Tibial nerve (tissue), 4 donors: ENCODE results near the gene ATF2. TPM values are rescaled to one million over a fixed set of nuclear protein-coding genes. Genes with fewer than 3 reads are reported as not detected.

ENCODE experiments used
- DNase-seq, 2 donors: peaks; one replicate each; pipeline ENCODE4 v3.0.0-alpha.2; 2019; ENCODE audit warnings: low spot score in 2 of 2
- H3K27ac ChIP-seq, 4 donors: fragments of 200-600 bp; sonication (generic) in 3 of 4; one replicate each; pipeline ENCODE4 v1.5.1; 2017 to 2019; ENCODE audit warnings: mild to moderate bottlenecking in 1 of 4
- H3K27me3 ChIP-seq, 2 donors: fragments of 200-600 bp; sonication (generic) in 1 of 2; one replicate each; pipeline versions ENCODE4 v1.5.1 to v1.6.0; 2017 to 2019
- H3K36me3 ChIP-seq, 3 donors: fragments of 200-600 bp; sonication (generic); one replicate each; pipeline ENCODE4 v1.5.1; 2018 to 2019
- H3K4me1 ChIP-seq, 4 donors: fragments of 200-600 bp; sonication (generic) in 3 of 4; one replicate each; pipeline ENCODE4 v1.5.1; 2017 to 2019
- H3K4me3 ChIP-seq, 4 donors: fragments of 200-600 bp; sonication (generic) in 3 of 4; one replicate each; pipeline ENCODE4 v1.5.1; 2017 to 2019; ENCODE audit warnings: mild to moderate bottlenecking in 1 of 4, moderate library complexity in 1 of 4
- H3K9me3 ChIP-seq, 4 donors: fragments of 200-600 bp; sonication (generic) in 3 of 4; one replicate each; pipeline ENCODE4 v1.5.1; 2017 to 2019
- CTCF ChIP-seq, 5 experiments: fragments of 200-600 bp in 3 of 5; fragments of 450-650 bp in 2 of 5; sonication (generic) in 3 of 5; IDR thresholded peaks; one replicate each; pipeline ENCODE4 v1.5.1; 2016 to 2019; ENCODE audit warnings: antibody characterized with exemption in 5 of 5, mild to moderate bottlenecking in 3 of 5, moderate library complexity in 2 of 5
- EP300 ChIP-seq, 2 donors: sonication (generic); formaldehyde crosslinking; IDR thresholded peaks; one replicate each; pipeline ENCODE4 v1.6.1; 2017; ENCODE audit warnings: antibody characterized with exemption in 2 of 2, mild to moderate bottlenecking in 1 of 2
- POLR2A ChIP-seq, 2 donors: fragments of 450-650 bp; IDR thresholded peaks; one replicate each; pipeline ENCODE4 v1.6.1; 2017; ENCODE audit warnings: antibody characterized with exemption in 2 of 2, mild to moderate bottlenecking in 2 of 2, moderate library complexity in 2 of 2
- WGBS, 2 donors: methylation state at CpG; one replicate each; pipeline ENCODE4 v1.1.5; 2018; 5-methylcytosine and 5-hydroxymethylcytosine counted together
- total RNA-seq, 4 donors: library from RNA; depleted of rRNA; stranded (reverse); fragments of >200 nt; gene quantifications; one replicate each; pipeline ENCODE4 v1.1.0, GENCODE V29; 2016

The ATF2 gene
- total RNA-seq, 4 donors from 2014 or later, result 44.8 to 69.9 (median 53.2) TPM

GRCh38 chr2:175062787-175063585 lies 105.0 kb downstream of the ATF2 start:
- Histone ChIP-seq H3K4me3 (no peak overlapping the region), H3K4me1 (no peaks in the 10 kb centered on the region), H3K27me3 (no peaks in the 10 kb centered on the region), H3K9me3 (no peaks in the 10 kb centered on the region), H3K27ac (no peak overlapping the region), H3K36me3 (peaks cover 0 to 35% (median 0%) of the 10 kb centered on the region in 3 donors)
- WGBS, 2 donors, result 89 to 92% methylated on average over 10 of the region's 10 CpGs
- no peak for DNase-seq
- no peak for TF ChIP-seq EP300 (IDR thresholded peaks at IDR 0.05)
- no peak for TF ChIP-seq POLR2A (IDR thresholded peaks at IDR 0.05)
- no peak for TF ChIP-seq CTCF (IDR thresholded peaks at IDR 0.05)

- Histone ChIP-seq H3K4me3 (no peak overlapping the region), H3K27me3 (no peaks in the 10 kb centered on the region), H3K36me3 (peaks cover 0 to 16% (median 0%) of the 10 kb centered on the region in 3 donors), H3K27ac (no peak overlapping the region), H3K4me1 (no peaks in the 10 kb centered on the region), H3K9me3 (no peaks in the 10 kb centered on the region)
- no peak for TF ChIP-seq POLR2A (IDR thresholded peaks at IDR 0.05)
- no peak for TF ChIP-seq CTCF (IDR thresholded peaks at IDR 0.05)
- TF ChIP-seq EP300 (IDR thresholded peaks at IDR 0.05), result no peak
- DNase-seq, result no peak
- 85 to 94% methylated on average over 5 of the region's 5 CpGs for WGBS, 2 donors
Measured at GRCh38 chr2:175057078-175057685, 110.8 kb downstream of the ATF2 start.

GRCh38 chr2:175055993-175056392 lies 112.0 kb downstream of the ATF2 start:
- H3K9me3 ChIP-seq, result no peaks in the 10 kb centered on the region
- H3K36me3 ChIP-seq, result peaks cover 0 to 23% (median 0%) of the 10 kb centered on the region in 3 donors
- H3K27me3 ChIP-seq, result no peaks in the 10 kb centered on the region
- TF ChIP-seq CTCF (IDR thresholded peaks at IDR 0.05), result no peak
- TF ChIP-seq EP300 (IDR thresholded peaks at IDR 0.05), result no peak
- TF ChIP-seq POLR2A (IDR thresholded peaks at IDR 0.05), result no peak
- H3K4me3 ChIP-seq, result no peak overlapping the region
- H3K4me1 ChIP-seq, result no peaks in the 10 kb centered on the region
- H3K27ac ChIP-seq, result no peak overlapping the region
- no peak for DNase-seq

GRCh38 chr2:175054340-175054739 lies 113.7 kb downstream of the ATF2 start:
- Histone ChIP-seq H3K4me3 (no peak overlapping the region), H3K9me3 (peaks cover 0 to 5% (median 0%) of the 10 kb centered on the region in 4 donors), H3K27me3 (no peaks in the 10 kb centered on the region), H3K36me3 (peaks cover 0 to 28% (median 0%) of the 10 kb centered on the region in 3 donors), H3K27ac (no peak overlapping the region), H3K4me1 (no peaks in the 10 kb centered on the region)
- WGBS, 2 donors, result 94 to 96% methylated on average over 4 of the region's 4 CpGs
- TF ChIP-seq CTCF (IDR thresholded peaks at IDR 0.05) (no peak), POLR2A (IDR thresholded peaks at IDR 0.05) (no peak), EP300 (IDR thresholded peaks at IDR 0.05) (no peak)
- no peak for DNase-seq

GRCh38 chr2:175049661-175050060 lies 118.3 kb downstream of the ATF2 start:
- Histone ChIP-seq H3K27ac (no peak overlapping the region), H3K4me3 (no peak overlapping the region)
- no peak for TF ChIP-seq CTCF (IDR thresholded peaks at IDR 0.05)

More at GRCh38 chr2:175049661-175050060, 118.3 kb downstream of the ATF2 start:
- Histone ChIP-seq H3K27me3 (no peaks in the 10 kb centered on the region), H3K9me3 (peaks cover 0 to 11% (median 0%) of the 10 kb centered on the region in 4 donors), H3K36me3 (peaks cover 0 to 16% (median 0%) of the 10 kb centered on the region in 3 donors), H3K4me1 (no peaks in the 10 kb centered on the region)
- DNase-seq, result no peak
